ENCODE results near the gene PRR12.

PRR12 gene

GRCh38 chr19:49590971-49591730, at the start of gene PRR12:
Gene PRR12, plus strand, starts transcription at chr19:49591182. Its CDS starts 473 bp downstream, at chr19:49591655.
- peak; percentile 85 for DNase-seq

DNA sequence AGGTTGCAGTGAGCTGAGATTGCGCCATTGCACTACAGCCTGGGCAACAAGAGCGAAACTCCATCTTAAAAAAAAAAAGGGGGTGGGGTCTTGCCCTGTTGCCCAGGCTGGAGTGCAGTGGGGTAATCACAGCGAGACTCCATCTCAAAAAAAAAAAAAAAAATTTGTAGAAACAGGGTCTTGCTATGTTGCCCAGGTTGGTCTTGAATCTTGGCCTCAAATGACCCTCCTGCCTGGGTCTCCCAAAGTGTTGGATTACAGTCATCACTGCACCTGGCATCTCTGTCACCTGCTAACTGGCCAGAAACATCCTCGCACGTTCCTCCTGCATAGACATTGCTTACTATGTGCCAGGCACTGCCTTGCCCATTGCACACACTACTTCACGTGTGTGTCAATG, 49.1 kb upstream of the PRR12 start:
- DNase-seq, result no peak

GRCh38 chr19:49542446-49542845, 48.5 kb upstream of the PRR12 start:
- DNase-seq, result no peak

DNA sequence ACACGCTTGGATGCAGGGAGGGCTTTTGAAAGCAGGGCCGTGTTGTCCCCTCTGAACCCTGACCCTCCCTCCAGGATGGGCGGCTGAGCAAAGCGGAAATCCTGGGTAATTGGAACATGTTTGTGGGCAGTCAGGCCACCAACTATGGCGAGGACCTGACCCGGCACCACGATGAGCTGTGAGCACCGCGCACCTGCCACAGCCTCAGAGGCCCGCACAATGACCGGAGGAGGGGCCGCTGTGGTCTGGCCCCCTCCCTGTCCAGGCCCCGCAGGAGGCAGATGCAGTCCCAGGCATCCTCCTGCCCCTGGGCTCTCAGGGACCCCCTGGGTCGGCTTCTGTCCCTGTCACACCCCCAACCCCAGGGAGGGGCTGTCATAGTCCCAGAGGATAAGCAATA, 48.0 kb upstream of the PRR12 start:
- DNase-seq, result no peak

- DNase-seq, result no peak
These were observed 46.8 kb upstream of the PRR12 start for GRCh38 chr19:49544154-49544553.

DNA sequence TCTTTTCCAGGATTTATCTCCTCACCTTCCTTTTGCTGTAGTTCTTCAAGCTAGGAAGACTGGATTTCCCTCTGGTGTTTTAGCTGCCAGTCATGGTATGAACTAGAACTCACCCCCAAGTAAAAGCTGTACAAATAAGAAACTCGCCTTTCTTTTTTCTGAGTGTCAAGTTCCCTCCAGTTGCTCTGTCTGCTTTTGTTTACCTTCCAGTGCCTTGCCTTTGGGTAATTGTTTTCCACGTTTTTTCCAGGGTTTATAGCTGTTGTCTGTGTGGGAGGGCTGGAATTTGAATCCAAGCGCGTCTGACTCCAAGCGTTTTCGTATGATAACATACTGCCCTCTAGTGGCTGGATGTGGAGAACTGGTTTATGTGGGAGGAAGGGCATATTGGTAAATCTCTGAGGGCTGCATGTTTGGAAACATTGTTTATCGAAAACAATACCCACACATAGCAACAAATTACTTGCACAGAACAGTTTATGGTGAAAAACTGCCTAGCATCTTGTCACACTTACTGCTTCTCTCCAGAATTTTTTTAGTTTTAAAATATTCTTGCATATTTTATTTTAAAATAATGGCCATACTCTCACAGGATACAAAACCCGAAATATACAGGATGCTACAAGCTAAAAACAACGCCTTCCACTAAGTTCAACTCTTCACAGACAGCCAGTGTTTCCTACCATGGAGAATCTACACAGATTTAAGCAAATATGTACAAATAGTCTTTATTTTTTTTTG, 44.0 kb upstream of the PRR12 start:
- peak; percentile 76 for DNase-seq

DNA sequence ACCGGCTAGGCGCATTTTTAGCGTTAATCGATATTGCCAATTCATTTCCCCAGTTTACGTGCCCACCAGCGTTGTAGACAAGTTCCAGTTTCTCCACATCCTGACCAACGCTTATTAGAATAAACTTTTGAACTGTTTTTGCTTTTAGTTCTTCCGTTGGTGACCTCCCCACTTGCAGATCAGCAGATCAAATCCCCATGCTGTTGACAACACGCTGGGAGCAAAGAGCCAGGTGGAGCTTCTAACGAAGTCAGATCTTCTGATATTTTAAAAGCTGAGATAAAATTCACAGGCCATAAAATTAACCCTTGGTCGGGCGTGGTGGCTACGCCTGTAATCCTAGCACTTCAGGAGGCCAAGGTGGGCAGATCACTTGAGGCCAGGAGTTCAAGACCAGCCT, 41.9 kb upstream of the PRR12 start:
- peak; percentile 32 for DNase-seq

DNA sequence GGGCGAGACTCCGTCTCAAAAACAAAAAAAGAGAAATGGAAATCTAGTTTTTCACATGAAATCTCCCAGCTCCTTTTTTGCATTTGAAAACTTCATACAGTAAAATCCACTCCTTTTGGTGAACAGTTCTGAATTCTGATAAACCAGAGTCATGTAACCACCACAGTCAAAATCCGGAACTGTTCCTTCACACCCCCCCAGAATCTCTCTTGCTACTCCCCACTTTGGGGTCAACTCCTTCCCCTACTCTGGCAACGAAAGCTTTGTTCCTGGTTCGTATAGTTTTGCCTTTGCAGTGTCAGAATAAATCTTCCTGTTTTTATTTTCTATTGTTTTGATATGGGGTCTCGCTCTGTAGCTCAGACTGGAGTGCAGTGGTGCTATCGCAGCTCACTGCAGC, 39.5 kb upstream of the PRR12 start:
- DNase-seq, result no peak

DNA sequence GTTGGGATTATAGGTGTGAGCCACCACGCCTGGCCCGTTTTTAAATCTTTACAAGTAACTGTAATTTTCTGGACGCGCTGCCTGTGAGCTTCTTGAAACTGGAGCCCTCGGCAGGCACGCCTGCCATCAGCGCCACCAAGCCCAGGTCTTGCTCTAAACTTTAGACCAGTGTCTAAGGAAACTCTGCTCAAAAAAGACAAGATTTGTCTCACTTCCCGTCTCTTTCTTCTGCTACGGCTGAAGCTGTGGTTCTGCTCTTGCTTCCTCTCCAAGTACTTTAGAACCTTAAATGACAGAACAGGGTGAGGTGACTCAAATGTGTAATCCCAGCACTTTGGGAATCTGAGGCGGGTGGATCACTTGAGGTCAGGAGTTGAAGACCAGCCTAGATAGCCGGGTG, 38.2 kb upstream of the PRR12 start:
- peak; percentile 69 for DNase-seq

DNA sequence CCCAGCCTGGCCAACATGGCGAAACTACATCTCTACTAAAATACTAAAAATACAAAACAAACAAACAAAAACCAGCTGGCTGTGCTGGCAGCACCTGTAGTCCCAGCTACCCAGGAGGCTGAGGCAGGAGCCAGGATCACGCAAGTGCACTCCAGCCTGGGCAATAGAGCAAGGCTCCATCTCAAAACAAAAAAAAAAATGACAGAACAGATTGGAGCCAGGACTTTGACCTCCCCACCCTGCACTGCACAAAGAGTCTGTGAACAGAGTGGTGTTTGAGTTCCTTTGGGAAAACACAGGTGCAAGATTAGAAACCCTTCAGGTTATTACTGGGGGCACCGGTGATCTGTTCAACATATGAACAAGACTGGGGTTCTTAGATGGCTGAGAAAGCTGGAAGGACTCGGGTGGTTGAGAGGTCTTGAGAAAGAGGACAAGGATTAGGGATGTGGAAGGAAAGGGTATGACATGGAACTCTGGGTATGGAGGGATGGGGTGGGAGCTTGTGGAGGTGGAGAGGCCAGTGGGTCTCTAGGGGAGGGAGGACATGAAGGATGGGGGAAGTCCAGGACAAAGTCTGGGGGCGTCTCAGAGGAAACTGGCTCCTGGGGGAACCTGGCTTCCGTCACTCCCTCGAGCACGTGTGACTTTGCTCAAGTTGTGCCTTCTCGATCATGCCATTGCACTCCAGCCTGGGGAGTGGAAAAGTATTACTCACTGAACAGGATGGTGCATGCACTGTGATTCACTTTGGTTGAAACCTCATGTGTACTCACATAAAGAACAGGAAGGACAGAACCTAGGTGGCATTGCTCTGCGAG, 37.3 kb upstream of the PRR12 start:
- DNase-seq, result peak; percentile 71

- peak; percentile 77 for DNase-seq
These were observed 36.2 kb upstream of the PRR12 start for GRCh38 chr19:49554701-49555181.

GRCh38 chr19:49555600-49556411, 35.2 kb upstream of the PRR12 start:
- DNase-seq, result peak; percentile 89

DNA sequence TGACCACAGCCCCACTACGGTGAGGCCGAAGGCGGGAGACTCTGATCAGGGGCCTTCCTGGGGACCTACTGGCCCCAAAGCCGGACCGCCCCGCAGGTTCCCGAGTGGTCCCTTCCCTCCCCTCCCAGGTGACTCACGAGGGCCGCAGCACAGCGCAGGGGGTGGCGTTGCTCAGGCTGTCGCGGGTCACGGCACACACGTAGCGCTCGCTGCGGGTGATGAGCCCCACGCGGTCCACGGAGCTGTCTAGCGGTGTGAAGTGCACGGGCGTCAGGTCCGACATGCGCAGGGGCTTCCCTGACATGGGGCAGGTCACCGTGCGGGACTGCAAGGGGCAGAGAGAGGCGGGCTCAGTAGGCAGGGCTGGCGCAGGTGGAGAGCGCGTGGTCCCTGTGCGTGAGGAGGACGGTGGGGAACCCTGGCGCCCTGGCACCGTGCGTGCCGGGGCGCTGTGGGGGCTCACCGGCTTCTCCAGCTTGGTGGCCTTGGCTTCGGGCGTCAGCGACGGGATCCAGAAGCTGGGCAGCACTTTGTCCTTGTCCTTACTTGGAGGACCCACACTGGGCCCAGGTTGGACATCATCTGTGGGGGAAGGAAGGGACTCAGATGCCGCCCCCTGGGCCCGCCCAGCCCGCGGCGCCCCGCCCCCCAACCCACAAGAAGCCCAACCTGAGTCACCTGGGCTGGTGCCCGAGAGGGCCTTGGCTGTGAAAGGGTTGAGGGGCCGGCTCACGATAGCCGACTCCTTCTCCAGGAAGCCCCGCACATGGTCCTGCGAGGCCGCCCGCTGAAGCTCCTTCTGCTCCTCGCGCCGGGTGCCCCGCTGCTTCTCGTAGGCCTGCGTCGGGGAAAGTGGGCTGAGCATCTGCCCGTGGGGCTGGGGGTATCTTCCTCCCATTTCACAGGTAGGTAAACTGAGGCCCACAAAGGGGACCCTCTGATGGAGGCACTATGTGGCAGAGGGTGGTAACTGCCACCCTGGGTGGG, 34.3 kb upstream of the PRR12 start:
- peak; percentile 53 for DNase-seq

DNA sequence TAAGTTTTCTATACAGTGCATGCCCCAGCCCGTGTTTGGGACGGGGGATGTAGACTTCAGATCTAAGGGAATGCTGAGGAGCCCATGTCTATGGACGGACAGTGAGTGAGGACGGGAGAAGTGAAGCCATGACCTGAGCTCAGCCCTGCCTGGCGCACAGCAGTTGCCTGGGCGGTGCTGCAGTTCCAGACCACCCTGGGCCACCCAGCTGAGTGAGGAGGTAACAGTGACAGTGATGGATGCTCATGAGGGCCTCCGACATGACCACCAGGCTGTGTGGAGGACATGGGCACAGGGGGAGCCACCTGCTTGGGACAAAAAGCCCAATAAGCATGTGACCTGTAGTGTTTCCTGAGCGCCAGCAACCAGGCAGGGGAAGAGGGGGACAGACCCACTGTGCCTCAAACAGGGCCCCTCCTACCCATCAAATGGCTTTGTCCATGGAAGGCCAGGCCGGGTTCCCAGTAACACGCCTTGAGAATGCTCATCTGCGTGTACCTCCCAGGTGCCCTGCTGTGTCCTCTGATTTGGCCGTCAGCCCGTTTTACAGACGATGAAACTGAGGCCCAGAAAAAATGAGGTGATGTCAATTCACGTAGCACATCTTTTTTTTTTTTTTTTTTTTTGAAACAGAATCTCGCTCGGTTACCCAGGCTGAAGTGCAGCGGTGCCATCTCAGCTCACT, 33.2 kb upstream of the PRR12 start:
- DNase-seq, result no peak

DNA sequence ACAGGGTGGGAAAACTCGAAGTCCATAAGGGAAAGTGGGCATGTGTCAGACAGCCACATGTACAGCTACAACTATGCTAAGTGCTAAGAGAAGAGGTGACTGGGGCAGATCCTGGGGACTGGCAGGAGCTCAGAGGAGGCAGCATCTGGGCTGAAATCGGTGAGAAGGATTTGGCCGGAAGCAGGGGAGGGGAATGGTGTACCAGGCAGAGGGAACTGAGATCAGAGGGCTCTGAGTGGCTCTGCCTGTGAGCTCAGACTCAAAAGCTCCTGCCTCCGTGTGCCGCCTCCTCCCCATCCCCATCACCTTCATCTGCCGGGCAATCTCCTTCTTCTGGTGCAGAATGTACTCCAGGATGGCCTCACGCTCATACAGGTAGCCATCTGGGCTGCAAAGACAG, 32.4 kb upstream of the PRR12 start:
- peak; percentile 66 for DNase-seq

DNA sequence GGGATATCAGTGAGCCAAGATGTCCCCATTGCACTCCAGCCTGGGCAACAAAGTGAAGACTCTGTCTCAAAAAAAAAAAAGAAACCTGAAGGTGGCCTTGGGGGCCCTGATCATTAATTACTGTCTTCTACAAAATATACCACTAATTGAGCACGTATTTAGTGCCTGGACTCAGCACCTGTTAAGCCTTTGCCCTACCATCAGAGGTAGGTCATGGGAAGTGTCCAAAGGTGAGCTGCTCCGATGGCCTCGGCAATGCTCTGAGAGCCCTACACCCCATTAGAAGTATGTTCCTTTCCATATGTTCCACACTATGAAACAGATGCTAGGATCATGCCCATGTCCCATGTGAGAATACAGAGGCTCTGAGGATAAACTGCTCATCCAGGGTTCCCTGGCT, 31.5 kb upstream of the PRR12 start:
- no peak for DNase-seq

GRCh38 chr19:49559928-49560327, 31.1 kb upstream of the PRR12 start:
- peak; percentile 44 for DNase-seq

DNA sequence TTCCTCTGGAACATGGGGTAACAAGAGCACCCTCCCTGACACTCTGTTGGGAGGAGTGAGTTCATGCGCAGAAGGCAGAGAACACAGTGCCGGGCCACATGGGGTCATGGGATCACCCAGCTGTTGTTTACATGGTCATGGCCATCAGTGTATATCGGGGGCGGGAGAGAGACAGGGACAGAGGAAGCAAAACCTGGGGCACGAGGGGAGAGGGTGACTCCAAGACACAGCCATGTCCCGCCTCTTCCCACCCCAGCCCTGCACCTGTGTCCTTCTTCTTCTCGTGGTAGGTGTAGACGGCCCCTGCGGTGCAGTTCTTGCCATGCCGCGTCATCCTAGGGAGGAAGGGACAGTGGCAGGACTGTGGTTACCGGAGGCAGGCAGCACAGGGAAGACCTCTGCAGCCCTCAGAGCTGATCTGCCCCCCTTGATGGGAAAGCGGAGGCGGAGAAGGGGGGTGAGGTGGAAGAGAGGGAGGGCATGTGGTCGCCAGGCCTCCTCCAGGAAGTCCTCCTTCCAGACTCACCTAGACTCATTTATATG, 30.6 kb upstream of the PRR12 start:
- peak; percentile 68 for DNase-seq

DNA sequence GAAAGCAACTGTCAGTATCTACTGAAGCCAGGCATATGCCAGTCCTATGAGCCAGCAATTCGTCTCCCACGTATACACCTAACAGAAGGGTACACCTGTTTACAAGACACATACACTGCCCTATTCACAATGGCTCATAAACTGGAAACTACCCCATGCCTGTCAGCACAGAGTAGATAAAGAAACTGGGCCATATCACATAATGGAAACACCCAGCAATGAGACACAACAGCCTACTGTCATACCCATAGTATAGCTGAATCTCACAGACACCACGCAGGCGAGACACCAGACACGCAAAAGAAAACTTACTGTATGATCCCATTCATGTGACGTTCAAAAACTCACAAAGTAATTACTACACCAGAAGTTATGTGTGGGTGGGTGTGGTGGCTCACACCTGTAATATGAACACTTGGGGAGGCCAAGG, 26.4 kb upstream of the PRR12 start:
- DNase-seq, result peak; percentile 48

- DNase-seq, result peak; percentile 63
These were observed 25.7 kb upstream of the PRR12 start for GRCh38 chr19:49565261-49565660.
